ENCODE data around the gene NPTX1. TPM values are rescaled to one million over a fixed set of nuclear protein-coding genes. Genes with fewer than 3 reads are reported as not detected.

The NPTX1 gene
- total and polyA plus RNA-seq, 9 of the 15 experiments (the other 6 are each of a cell fraction or from before 2014, with no cell fraction given): 0.04 TPM; not detected in 8

- Histone ChIP-seq H3K9me1 (ENCODE audit: control insufficient read depth, insufficient read depth, low read length) (no peaks in the 10 kb centered on the region), H3K79me2 (ENCODE audit: control insufficient read depth, insufficient read depth, low read length) (no peaks in the 10 kb centered on the region), H3K9me3 (replicated peaks; ENCODE audit: control insufficient read depth, insufficient read depth, low read depth, low read length) (peaks cover 4% of the 10 kb centered on the region; the same call in 1 of the 2 replicates), H3K36me3 (ENCODE audit: control insufficient read depth, insufficient read depth, low read length) (no peaks in the 10 kb centered on the region), H3K27ac (ENCODE audit: extremely low read depth, low read depth, low read length) (no peak overlapping the region), H2AFZ (ENCODE audit: low read depth, low read length) (no peak overlapping the region), H3K4me2 (ENCODE audit: insufficient read depth, low read length) (no peak overlapping the region), H3K27me3 (ENCODE audit: control insufficient read depth in 2 of 2, insufficient read depth in 2 of 2, low read length in 2 of 2) (peaks cover 67 to 90% of the 10 kb centered on the region in 2 experiments), H3K4me1 (replicated peaks in 1 of 2; ENCODE audit: control insufficient read depth in 2 of 2, insufficient read depth in 2 of 2, low read length in 2 of 2) (0 out of 5 replicates have a peak, but pooled peaks cover 0 to 3% of the 10 kb centered on the region in 2 experiments), H3K9ac (ENCODE audit: insufficient read depth in 1 of 2, low read depth in 2 of 2, low read length in 2 of 2) (no peak overlapping the region), H4K20me1 (replicated peaks; ENCODE audit: control insufficient read depth, insufficient read depth, low read length) (peaks cover 5% of the 10 kb centered on the region; the same call in 1 of the 2 replicates), H3K4me3 (no peak overlapping the region)
- FAIRE-seq: no peak
- no peak for TF ChIP-seq HDAC8 (tag; IDR thresholded peaks at IDR 0.05)
- TF ChIP-seq LCOR (CRISPR knock-in tag; IDR thresholded peaks at IDR 0.05): no peak
- TF ChIP-seq ZNF23 (CRISPR knock-in tag; IDR thresholded peaks at IDR 0.05): no peak
- TF ChIP-seq ZNF274 (IDR thresholded peaks at IDR 0.05; ENCODE audit: borderline replicate concordance, low read depth, low read length): no peak
- no peak for TF ChIP-seq FUS (optimal IDR thresholded peaks at IDR 0.05; ENCODE audit: low read depth, low read length)
- TF ChIP-seq ZNF24 (IDR thresholded peaks at IDR 0.05): no peak
- TF ChIP-seq ZNF561 (CRISPR knock-in tag; conservative IDR thresholded peaks at IDR 0.05): no peak
- TF ChIP-seq KDM5B (IDR thresholded peaks at IDR 0.05; ENCODE audit: insufficient replicate concordance, low read depth, low read length): no peak
- no peak for TF ChIP-seq DACH1 (IDR thresholded peaks at IDR 0.05; ENCODE audit: partially characterized antibody)
- no peak for TF ChIP-seq ZNF592 (IDR thresholded peaks at IDR 0.05)
- no peak for TF ChIP-seq NCOA6 (IDR thresholded peaks at IDR 0.05)
- no peak for TF ChIP-seq ARHGAP35 (IDR thresholded peaks at IDR 0.05; ENCODE audit: partially characterized antibody)
- TF ChIP-seq SOX6 (IDR thresholded peaks at IDR 0.05): no peak
- no peak for TF ChIP-seq ZNF133 (CRISPR knock-in tag; IDR thresholded peaks at IDR 0.05)
- TF ChIP-seq NFYB (IDR thresholded peaks at IDR 0.05; ENCODE audit: extremely low read depth, insufficient read length): no peak
- ChIA-PET CTCF (ENCODE audit: low intra/inter-chr PET ratio) (no interaction called here), POLR2A (interaction anchor here (0.6 to 0.9 kb wide), 3 partner anchors 12 to 97 kb away, joined by 3 read pairs; no protein-coding TSS in a partner anchor)
- intact Hi-C loops (cut with micrococcal nuclease): no loop called here
- 3% methylated on average over 16 of the region's 16 CpGs for WGBS (ENCODE audit: insufficient coverage, low coverage, missing lambda C conversion rate)
- no peak for DNase-seq (ENCODE audit: extremely low read depth in 1 of 4, low spot score in 3 of 4)
- ATAC-seq: no peak
- no TSS peak for BruUV-seq (replicated peaks)
- in situ Hi-C loops (cut with MboI): no loop called here
These were observed 47.7 kb upstream of the NPTX1 start for GRCh38 chr17:80523956-80524712.
